Measurements from ENCODE around the gene UBASH3B.

DNA sequence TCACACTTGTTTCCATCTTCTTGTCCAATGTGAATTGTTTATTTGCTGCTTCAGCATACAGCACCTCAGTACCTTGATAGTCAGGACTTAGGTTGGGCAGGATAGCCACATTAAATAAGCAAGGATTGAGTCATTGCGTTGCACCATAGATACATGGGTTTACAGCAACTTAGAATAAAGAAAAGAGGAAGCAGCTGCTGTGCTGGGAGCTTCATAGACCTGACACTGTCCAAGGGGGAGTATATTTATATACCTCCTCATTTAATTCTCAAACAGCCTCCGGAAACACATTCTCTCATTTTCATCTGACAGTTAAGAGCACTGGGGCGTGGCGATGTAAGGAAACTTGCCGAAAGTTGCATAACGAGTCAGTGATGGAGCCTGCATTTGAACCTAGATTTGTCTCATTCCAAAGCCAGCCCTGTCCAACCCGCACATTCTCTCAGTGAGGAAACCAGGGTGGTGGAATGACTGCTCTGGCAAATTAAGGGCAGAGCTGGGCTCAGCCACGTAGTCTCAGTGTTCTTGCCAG is 42.2 kb downstream of the UBASH3B start:
- TF ChIP-seq, protein P1, sequence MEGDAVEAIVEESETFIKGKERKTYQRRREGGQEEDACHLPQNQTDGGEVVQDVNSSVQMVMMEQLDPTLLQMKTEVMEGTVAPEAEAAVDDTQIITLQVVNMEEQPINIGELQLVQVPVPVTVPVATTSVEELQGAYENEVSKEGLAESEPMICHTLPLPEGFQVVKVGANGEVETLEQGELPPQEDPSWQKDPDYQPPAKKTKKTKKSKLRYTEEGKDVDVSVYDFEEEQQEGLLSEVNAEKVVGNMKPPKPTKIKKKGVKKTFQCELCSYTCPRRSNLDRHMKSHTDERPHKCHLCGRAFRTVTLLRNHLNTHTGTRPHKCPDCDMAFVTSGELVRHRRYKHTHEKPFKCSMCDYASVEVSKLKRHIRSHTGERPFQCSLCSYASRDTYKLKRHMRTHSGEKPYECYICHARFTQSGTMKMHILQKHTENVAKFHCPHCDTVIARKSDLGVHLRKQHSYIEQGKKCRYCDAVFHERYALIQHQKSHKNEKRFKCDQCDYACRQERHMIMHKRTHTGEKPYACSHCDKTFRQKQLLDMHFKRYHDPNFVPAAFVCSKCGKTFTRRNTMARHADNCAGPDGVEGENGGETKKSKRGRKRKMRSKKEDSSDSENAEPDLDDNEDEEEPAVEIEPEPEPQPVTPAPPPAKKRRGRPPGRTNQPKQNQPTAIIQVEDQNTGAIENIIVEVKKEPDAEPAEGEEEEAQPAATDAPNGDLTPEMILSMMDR (IDR thresholded peaks at IDR 0.05), result no peak
- no peak for TF ChIP-seq ZFX (IDR thresholded peaks at IDR 0.05; ENCODE audit: borderline replicate concordance)
